GM08714 (cell line): ENCODE data around the gene GPRC5A.
"Not testable (repeated sequence)": the region's sequence is repeated elsewhere in the genome, so short reads cannot be mapped to it uniquely, and the experiment has no call there.

Source experiments
- H3K4me3 ChIP-seq: fragments of 200-500 bp; sonication (Bioruptor generic); 2 replicates; pipeline ENCODE4 v1.5.1; 2014; ENCODE audit warnings: mild to moderate bottlenecking, low read length, inconsistent platforms
- ZNF274 ChIP-seq: IDR thresholded peaks from 2 replicates; pipeline ENCODE4 v1.6.1; 2012; ENCODE audit warnings: mild to moderate bottlenecking, low read depth, low read length

The GPRC5A gene, protein sequence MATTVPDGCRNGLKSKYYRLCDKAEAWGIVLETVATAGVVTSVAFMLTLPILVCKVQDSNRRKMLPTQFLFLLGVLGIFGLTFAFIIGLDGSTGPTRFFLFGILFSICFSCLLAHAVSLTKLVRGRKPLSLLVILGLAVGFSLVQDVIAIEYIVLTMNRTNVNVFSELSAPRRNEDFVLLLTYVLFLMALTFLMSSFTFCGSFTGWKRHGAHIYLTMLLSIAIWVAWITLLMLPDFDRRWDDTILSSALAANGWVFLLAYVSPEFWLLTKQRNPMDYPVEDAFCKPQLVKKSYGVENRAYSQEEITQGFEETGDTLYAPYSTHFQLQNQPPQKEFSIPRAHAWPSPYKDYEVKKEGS

DNA sequence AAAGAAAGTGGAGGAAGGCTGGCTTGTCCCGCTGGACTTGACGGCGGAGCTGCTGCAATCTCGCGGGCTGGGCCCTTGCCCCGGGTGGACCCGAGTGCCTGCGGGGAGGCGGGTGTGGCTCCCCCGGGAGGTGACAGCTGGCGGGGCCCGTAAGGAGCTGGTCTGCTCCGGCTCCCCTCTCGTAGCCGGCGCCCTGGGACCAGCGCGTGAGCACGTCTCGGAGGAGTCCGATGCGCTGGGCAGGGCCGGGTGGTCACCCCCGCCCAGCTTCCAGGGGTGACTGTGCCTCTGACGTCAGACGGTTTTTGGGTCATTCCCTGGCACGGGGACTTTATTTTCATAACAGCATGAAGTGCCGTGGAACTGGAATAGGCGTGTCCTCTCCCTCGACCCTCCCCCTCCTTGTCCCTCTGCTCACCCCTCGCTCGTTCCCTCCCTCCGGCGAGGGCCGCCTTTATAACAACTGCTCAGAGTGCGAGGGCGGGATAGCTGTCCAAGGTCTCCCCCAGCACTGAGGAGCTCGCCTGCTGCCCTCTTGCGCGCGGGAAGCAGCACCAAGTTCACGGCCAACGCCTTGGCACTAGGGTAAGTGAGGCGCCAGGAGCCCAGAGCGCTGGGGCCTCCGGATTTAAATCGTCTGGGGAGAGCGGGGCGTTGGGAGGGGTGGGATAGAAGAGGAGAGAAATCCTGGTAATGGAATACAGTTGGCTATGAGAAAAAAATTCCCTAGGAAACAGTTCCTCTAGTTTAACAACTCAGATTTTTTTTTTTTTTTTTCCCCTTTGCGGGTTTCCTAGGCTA lies at the start of gene GPRC5A:
Gene GPRC5A (plus strand): TSS at position 483 of the 801 bp plus-strand sequence. CDS start 16,688 bp downstream, outside the sequence.
- TF ChIP-seq ZNF274: no peak
- H3K4me3 ChIP-seq: peak within 1 kb of the TSS; percentile 4

DNA sequence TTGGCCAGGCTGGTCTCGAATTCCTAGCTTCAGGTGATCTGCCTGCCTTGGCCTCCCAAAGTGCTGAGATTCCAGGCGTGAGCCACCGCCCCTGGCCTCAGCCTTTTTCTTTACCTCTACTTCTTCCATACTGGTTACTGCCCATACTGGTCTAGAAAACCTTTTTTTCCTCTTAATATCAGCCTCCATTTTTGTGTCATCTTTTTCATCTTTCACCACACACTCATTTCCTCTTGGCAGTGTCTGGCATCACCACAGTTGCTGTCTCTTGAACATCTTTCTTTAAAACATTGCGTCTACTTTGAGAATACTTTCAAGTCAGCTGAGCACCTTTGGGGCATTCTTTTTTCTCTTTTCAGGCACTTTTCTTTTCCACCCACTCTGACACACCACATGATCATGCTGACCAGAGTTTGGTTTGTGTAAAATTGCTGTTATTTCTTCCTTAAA lies 45.5 kb upstream of the GPRC5A start:
- no peak for TF ChIP-seq ZNF274
- H3K4me3 ChIP-seq: no peak overlapping the region

DNA sequence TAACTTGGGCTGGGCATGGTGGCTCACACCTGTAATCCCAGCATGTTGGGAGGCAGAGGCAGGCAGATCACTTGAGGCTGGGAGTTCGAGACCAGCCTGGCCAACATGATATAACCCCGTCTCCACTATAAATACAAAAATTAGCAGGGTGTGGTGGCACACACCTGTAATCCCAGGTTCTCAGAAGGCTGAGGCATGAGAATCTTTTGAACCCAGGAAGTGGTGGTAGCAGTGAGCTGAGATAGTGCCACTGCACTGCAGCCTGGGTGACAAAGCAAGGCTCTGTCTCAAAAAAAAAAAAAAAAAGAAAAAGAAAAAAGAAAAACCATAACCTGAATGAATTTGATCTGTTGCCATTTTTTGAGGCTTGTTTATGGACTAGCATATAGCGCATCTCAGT lies 44.6 kb upstream of the GPRC5A start:
- not testable (repeated sequence) for H3K4me3 ChIP-seq

DNA sequence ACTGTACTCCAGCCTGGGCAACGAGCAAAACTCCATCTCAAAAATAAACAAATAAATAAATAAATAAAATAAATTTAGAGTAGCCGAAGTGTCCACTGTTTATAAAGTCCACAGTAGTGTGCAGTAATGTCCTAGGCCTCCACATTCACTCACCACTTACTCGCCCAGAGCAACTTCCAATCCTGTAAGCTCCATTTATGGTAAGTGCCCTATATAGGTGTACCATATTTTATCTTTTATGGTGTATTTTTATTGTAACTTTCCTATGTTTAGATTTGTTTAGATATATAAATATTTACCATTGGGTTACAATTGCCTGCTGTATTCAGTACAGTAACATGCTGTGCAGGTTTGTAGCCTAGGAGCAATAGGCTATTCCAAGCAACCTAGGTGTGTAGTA lies 37.9 kb upstream of the GPRC5A start:
- TF ChIP-seq ZNF274: no peak
- H3K4me3 ChIP-seq: no peak overlapping the region

DNA sequence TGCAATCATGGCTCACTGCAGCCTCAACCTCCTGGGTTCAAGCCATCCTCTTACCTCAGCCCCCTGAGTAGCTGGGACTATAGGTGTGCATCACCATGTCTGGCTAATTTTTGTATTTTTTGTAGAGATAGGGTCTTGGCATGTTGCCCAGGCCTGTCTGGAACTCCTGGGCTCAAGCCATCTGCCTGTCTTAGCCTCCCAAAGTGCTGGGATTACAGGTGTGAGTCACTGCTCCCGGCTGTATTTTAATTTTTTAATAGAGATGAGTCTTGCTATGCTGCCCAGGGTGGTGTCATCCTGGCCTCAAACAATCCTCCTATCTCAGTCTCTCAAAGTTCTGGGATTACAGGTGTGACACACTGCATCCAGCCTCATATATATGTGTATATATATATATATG lies 31.7 kb upstream of the GPRC5A start:
- H3K4me3 ChIP-seq: no peak overlapping the region
- no peak for TF ChIP-seq ZNF274

DNA sequence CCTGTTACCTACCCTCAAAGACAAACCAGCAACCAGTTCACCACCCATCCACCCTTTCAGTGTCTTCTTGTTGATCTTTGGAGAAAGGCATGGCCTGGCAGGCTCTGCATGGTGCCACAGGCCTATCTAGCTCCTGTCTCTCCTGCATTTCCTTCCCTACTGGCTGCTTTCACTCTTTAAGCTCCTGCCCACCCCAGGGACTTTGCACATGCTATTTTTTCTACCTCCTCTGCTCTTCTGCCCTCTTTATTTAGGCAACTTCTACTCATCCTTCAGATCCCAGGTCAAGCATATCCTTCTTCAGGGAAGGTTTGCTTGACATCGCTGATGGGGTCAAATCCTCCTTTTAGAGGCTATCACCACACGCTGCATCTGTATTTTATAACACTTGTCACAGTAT lies 27.1 kb upstream of the GPRC5A start:
- TF ChIP-seq ZNF274: no peak
- H3K4me3 ChIP-seq: no peak overlapping the region

DNA sequence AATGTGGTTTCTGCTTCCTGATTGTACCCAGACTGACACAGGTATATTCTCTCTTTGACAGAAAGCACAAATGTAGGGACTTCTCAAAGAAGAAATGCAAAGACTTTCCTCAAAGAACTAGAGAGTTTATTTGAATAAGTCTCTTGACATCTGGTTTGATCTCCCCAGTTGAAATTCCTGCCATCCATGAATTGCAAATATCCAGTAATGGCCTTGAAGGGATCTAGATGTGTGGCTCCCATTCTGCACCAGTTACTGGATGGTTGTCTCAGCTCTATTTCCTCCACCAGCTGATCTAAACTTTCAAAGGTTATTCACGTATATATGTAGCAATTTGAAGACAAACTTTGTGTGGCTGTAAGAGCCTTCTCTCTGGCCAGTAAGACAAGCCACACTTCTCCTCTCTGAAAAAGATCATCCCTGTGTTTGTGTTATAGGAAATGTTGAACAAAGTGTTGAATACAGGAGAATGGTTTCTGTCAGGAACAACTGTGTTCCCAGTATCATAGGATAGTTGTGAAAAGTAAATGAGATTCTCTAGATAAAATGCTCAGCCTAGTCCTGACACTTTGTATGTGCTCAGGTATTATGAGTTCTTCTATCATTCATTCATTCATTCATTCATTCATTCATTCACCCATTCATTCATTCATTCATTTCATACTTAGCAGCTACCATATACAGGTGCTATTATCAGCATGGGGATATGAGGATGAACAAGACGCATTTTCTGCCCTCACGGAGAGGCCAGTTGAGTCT lies 22.7 kb upstream of the GPRC5A start:
- TF ChIP-seq ZNF274: no peak
- H3K4me3 ChIP-seq: no peak overlapping the region

DNA sequence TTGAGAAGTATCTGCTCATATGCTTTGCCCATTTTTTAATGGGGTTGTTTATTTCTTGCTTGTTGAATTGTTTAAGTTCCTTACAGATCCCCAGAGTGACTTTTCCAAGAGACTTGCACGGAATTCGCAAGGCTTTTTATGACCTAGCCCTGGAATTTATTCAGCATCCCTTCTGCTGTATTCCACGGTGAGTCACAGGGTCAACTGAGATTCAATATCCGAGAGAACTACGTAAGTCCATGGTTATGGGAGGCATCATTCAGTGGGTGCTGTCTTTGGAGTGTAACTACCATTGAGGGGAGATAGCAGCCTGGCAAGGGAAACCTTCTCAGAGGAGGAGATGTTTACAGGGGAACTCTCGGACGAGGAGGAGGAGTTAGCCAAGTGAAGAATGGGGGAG lies 20.9 kb upstream of the GPRC5A start:
- H3K4me3 ChIP-seq: no peak overlapping the region
- TF ChIP-seq ZNF274: no peak

DNA sequence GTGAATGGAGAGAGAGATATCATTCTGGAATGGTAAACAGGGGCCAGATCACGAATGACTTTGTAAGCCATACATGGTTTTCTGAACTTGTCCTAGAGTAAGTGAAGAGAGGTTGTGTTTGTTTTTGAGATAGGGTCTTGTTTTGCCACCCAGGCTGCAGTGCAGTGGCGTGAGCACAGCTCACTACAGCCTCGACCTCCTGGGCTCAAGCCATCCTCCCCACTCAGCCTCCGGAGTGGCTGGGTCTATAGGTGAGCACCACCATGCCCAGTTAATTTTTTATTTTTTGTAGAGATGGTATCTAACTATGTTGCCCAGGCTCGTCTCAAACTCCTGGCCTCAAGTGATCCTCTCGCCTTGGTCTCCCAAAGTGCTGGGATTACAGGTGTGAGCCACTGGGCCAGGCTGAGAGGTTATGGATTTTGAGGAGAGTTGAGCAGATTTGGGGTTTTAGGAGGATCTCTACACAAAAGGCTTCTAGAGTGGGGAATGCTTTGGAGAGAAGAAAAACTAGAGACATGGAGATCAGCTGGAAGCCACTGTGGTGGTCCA lies 19.7 kb upstream of the GPRC5A start:
- H3K4me3 ChIP-seq: no peak overlapping the region
- TF ChIP-seq ZNF274: no peak

DNA sequence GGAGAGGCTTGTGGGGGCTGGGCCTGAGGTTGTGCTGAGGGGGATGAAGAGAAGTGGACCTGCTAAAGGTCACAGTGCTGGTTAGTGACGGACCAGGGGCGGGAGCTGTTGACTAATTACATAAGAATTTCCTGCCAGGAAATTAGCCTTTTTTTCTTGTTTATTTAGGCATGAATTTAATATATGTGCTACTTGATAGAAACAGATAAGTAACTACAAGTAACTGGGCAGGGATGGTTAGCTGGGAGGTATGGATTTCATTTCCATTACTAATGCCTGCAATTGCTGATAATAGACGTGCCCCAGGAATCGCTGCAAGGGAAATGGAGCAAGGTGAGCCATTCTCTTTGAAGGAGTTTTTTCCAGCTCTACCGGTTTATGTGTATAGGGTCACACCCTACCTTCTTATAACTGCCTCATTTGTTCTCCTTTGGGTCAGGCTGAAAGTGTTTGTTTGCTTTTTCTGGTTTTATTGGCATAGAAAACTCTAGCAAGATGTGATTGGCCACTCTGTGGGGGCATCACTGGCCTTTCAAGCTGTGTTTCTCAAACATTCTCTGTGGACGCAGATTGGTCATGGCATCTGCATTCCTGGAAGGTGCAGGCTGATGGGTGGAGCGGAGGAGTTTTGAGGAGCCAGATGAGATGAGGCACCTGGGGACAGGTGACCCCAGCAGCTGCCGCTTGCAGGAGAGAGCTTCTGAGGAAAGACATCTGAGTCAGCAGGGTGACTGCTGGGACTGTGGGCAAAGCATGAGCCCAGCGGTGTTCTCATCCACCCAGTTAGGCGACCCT lies 19.0 kb upstream of the GPRC5A start:
- H3K4me3 ChIP-seq: no peak overlapping the region
- TF ChIP-seq ZNF274: no peak

DNA sequence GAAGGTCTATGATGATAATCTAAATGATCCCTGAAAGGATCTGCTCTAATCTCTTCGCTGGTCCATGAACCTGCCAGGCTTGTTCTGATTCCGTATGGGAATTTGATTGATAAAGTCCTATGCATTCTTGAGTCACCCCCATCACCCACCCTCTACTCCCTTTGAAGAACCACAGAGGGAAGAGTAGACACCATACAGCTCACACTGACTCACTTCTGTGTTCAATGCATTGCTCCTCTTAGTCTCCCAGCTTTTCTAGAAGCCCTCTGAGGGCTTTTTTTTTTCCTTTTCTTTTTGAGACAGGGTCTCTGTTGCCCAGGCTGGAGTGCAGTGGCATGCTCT lies 18.5 kb upstream of the GPRC5A start:
- no peak overlapping the region for H3K4me3 ChIP-seq
- TF ChIP-seq ZNF274: no peak

DNA sequence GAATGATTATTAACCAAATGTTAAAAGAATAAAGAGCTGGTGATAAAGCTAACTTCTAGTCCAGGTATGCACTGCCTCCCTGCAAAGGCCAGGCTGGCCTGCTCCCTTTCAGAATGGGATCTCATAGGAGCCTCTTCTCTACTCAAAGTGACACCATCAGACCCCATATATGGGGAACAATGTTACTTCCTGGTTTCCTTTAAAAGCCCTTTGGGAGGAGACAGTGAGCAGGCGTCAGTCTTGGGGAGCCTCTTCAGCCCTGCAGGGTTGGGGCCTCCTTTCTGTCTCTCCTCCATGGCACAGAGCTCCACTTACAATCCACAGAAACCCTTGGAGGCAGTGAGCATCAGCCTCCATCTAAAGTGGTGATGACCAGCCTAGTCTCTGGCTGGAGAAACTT lies 17.3 kb upstream of the GPRC5A start:
- H3K4me3 ChIP-seq: no peak overlapping the region
- no peak for TF ChIP-seq ZNF274

DNA sequence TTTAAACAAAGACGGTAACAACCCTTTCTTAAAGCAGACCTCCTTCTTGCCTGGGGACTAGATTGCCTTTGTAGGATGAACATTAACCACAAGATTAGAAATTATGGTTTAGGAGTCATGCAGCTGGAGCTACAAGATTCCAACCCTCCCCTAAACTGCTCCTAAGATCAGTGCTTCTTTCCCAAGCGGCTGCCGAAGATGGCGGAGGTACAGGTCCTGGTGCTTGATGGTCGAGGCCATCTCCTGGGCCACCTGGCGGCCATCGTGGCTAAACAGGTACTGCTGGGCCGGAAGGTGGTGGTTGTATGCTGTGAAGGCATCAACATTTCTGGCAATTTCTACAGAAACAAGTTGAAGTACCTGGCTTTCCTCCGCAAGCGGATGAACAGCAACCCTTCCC lies 16.1 kb upstream of the GPRC5A start:
- not testable (repeated sequence) for H3K4me3 ChIP-seq
